A549 (cell line): ENCODE measurements around the gene TACC3. TPM values are rescaled to one million over a fixed set of nuclear protein-coding genes. Genes with fewer than 3 reads are reported as not detected.

Experiments
- ATAC-seq, 2 experiments: fragments of 200-7000 bp in 1 of 2; fragments of >200 bp in 1 of 2; cut with Nextera tagmentation in 1 of 2; cut with Tn5 transposase in 1 of 2; 3 replicates each; pipeline versions ENCODE4 v1.8.0 to v1.9.1; 2018 to 2020; ENCODE audit warnings: mild to moderate bottlenecking in 1 of 2, moderate library complexity in 1 of 2
- CTCF ChIA-PET: fragments of 300-600 bp; sonication (Branson Sonifier 250); formaldehyde crosslinking; extraction: SDS; loops from one replicate; lab custom pipeline; 2021; ENCODE audit warnings: antibody characterized with exemption, inconsistent platforms; lab: Yijun Ruan, JAX
- POLR2A ChIA-PET: fragments of 350-600 bp; formaldehyde crosslinking; extraction: SDS; loops from one replicate; lab custom pipeline; 2021; ENCODE audit warnings: antibody characterized with exemption, inconsistent platforms; lab: Yijun Ruan, JAX
- DNase-seq, 2 experiments: peaks; one replicate each; pipeline versions ENCODE4 v3.0.0 to v3.0.0-alpha.2; 2011 to 2016; ENCODE audit warnings: low read depth in 1 of 2, low spot score in 1 of 2
- FAIRE-seq: peaks from 2 replicates; lab custom pipeline; 2011; peaks lifted over from hg19 to GRCh38; lab: Jason Lieb, UNC
- H3K27ac ChIP-seq, 2 experiments: fragments of >200 bp; sonication (Bioruptor Twin); formaldehyde crosslinking; 3 replicates each; pipeline ENCODE4 v1.5.1; 2016 to 2017
- H3K4me1 ChIP-seq: fragments of >200 bp; sonication (Bioruptor Twin); formaldehyde crosslinking; 3 replicates; pipeline ENCODE4 v1.6.1; 2016
- H3K4me2 ChIP-seq: fragments of >200 bp; sonication (Bioruptor Twin); formaldehyde crosslinking; 3 replicates; pipeline ENCODE4 v1.6.1; 2016
- H3K4me3 ChIP-seq: fragments of >200 bp; sonication (Bioruptor Twin); formaldehyde crosslinking; 3 replicates; pipeline ENCODE4 v1.5.1; 2016
- H3K9me3 ChIP-seq: fragments of >200 bp; sonication (Bioruptor Twin); formaldehyde crosslinking; 3 replicates; pipeline ENCODE4 v1.6.1; 2016
- CBX2 ChIP-seq: fragments of 200-600 bp; sonication (generic); IDR thresholded peaks from 2 replicates; pipeline ENCODE4 v1.6.1; 2016; ENCODE audit warnings: low read depth, mild to moderate bottlenecking, borderline replicate concordance
- FOSL2 ChIP-seq, 2 experiments: fragments of 450-650 bp in 1 of 2; fragments of >200 bp in 1 of 2; sonication (Bioruptor Twin) in 1 of 2; formaldehyde crosslinking; IDR thresholded peaks; 2 replicates each; pipeline versions ENCODE4 v1.5.0 to v1.6.1; 2016 to 2020; ENCODE audit warnings: mild to moderate bottlenecking in 1 of 2, moderate library complexity in 1 of 2
- HDAC2 ChIP-seq: fragments of 200-600 bp; sonication (generic); IDR thresholded peaks from 2 replicates; pipeline ENCODE4 v1.6.1; 2016
- HEYL ChIP-seq: fragments of 250-450 bp; sonication (Bioruptor Pico); IDR thresholded peaks from 2 replicates; pipeline ENCODE4 v1.8.0; 2021; ENCODE audit warnings: mild to moderate bottlenecking, moderate library complexity
- HOXB13 ChIP-seq: fragments of 250-450 bp; sonication (Bioruptor Pico); IDR thresholded peaks from 2 replicates; pipeline ENCODE4 v1.5.0; 2020; ENCODE audit warnings: low read depth, mild to moderate bottlenecking, moderate library complexity
- HOXB5 ChIP-seq: fragments of 250-450 bp; sonication (Bioruptor Pico); IDR thresholded peaks from 2 replicates; pipeline ENCODE4 v1.5.0; 2020; ENCODE audit warnings: mild to moderate bottlenecking, moderate library complexity
- KDM5A ChIP-seq: fragments of 200-600 bp; sonication (generic); IDR thresholded peaks from 2 replicates; pipeline ENCODE4 v1.6.1; 2016; ENCODE audit warnings: antibody characterized with exemption, mild to moderate bottlenecking
- MAZ ChIP-seq: fragments of 150-350 bp; IDR thresholded peaks from 2 replicates; pipeline ENCODE4 v1.6.1; 2014; ENCODE audit warnings: antibody characterized with exemption, low read depth, low read length, borderline replicate concordance
- NR3C1 ChIP-seq: fragments of >200 bp; sonication (Bioruptor Twin); formaldehyde crosslinking; IDR thresholded peaks from 3 replicates; pipeline ENCODE4 v1.6.1; 2017
- RARB ChIP-seq: fragments of 250-450 bp; sonication (Bioruptor Pico); IDR thresholded peaks from 2 replicates; pipeline ENCODE4 v1.8.0; 2021; ENCODE audit warnings: mild to moderate bottlenecking, moderate library complexity
- RFX5 ChIP-seq: fragments of 450-650 bp; IDR thresholded peaks from 2 replicates; pipeline ENCODE4 v1.7.1; 2014; ENCODE audit warnings: antibody characterized with exemption, mild to moderate bottlenecking, moderate library complexity
- RNF2 ChIP-seq: fragments of 200-600 bp; sonication (generic); IDR thresholded peaks from 2 replicates; pipeline ENCODE4 v1.6.1; 2016; ENCODE audit warnings: low read depth, mild to moderate bottlenecking, antibody characterized with exemption, moderate library complexity, borderline replicate concordance
- TFCP2L1 ChIP-seq: fragments of 250-450 bp; sonication (Bioruptor Pico); IDR thresholded peaks from 2 replicates; pipeline ENCODE4 v1.5.0; 2021; ENCODE audit warnings: mild to moderate bottlenecking
- ZFP36 ChIP-seq: fragments of 450-650 bp; IDR thresholded peaks from 2 replicates; pipeline ENCODE4 v1.6.1; 2014; ENCODE audit warnings: borderline replicate concordance; ENCODE audit not compliant: partially characterized antibody
- ZSCAN20 ChIP-seq: fragments of 250-450 bp; sonication (Bioruptor Pico); IDR thresholded peaks from 2 replicates; pipeline ENCODE4 v1.8.0; 2022; ENCODE audit warnings: mild to moderate bottlenecking, moderate library complexity
- WGBS: methylation state at CpG from one replicate; pipeline ENCODE4 v1.1.6; 2017; ENCODE audit errors: missing lambda C conversion rate; 5-methylcytosine and 5-hydroxymethylcytosine counted together
- polyA plus RNA-seq, 4 experiments: library from polyadenylated mRNA; depleted of rRNA in 3 of 4; stranded (reverse); fragments of >200 nt; fragmentation: RNase III in 1 of 4; extraction: RNeasy Plus Mini Kit Qiagen cat#74134 plus additional on column Dnase treatment in 1 of 4; gene quantifications; 2 replicates in 3 of 4; 3 replicates in 1 of 4; pipeline ENCODE4 v1.2.3, GENCODE V29; 2011 to 2017
- TF ChIP-seq, protein P1 (sequence below): fragments of 200-600 bp; sonication (generic); IDR thresholded peaks from 2 replicates; pipeline ENCODE4 v1.6.1; 2016; ENCODE audit warnings: antibody characterized with exemption, mild to moderate bottlenecking, moderate library complexity
- TF ChIP-seq, protein P2 (sequence below): IDR thresholded peaks from 2 replicates; pipeline ENCODE4 v1.6.1; 2012
- TF ChIP-seq, protein P3 (sequence below): fragments of 250-450 bp; sonication (Bioruptor Pico); IDR thresholded peaks from 2 replicates; pipeline ENCODE4 v1.5.0; 2021; ENCODE audit warnings: mild to moderate bottlenecking, moderate library complexity, borderline replicate concordance

TACC3 gene
- polyA plus RNA-seq, 2 of the 4 experiments (the other 2 are of a cell fraction): 25.9 to 70.6 TPM

DNA sequence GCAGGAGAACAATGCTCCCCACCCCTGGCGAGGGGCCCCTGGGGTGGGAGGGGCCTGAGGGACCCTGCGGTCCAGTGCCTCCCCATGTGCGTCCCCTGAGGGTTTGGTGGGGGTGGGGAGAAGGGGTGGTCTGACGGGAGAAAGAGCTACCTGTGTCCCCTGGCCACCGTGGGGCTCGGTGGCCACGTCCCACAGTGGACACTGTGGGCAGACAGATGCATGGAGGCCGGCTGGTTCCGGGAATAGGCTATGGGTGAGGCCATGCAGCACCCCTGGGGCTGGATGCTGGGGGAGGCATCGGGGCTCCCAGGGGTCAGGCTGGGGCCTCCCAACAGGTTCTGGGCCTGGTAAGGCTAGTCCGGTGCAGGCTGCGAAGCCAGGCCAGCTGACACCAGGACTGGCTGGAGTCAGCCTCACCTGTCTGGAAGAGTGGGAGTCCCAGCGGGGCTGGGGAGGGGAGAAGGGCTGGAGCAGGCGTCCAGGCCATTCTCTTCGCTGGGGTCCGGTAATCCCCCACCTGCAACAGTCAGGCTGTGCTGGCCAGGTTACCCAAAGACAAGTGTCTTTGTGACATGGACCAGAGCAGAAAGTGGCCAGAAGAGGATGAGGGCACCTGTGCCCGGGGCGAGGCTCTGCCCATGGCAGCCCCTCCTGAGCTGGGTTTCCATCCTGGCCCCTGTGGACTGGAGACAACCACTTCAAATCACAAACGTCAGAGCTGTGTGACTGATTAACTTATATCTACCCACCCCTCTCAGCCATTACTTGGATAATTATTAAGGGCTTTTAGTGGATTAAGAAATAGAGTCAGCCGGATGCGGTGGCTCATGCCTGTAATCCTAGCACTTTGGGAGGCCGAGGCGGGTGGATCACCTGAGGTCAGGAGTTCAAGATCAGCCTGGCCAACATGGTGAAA, 35.8 kb upstream of the TACC3 start (continued):
- TF ChIP-seq, protein P1, sequence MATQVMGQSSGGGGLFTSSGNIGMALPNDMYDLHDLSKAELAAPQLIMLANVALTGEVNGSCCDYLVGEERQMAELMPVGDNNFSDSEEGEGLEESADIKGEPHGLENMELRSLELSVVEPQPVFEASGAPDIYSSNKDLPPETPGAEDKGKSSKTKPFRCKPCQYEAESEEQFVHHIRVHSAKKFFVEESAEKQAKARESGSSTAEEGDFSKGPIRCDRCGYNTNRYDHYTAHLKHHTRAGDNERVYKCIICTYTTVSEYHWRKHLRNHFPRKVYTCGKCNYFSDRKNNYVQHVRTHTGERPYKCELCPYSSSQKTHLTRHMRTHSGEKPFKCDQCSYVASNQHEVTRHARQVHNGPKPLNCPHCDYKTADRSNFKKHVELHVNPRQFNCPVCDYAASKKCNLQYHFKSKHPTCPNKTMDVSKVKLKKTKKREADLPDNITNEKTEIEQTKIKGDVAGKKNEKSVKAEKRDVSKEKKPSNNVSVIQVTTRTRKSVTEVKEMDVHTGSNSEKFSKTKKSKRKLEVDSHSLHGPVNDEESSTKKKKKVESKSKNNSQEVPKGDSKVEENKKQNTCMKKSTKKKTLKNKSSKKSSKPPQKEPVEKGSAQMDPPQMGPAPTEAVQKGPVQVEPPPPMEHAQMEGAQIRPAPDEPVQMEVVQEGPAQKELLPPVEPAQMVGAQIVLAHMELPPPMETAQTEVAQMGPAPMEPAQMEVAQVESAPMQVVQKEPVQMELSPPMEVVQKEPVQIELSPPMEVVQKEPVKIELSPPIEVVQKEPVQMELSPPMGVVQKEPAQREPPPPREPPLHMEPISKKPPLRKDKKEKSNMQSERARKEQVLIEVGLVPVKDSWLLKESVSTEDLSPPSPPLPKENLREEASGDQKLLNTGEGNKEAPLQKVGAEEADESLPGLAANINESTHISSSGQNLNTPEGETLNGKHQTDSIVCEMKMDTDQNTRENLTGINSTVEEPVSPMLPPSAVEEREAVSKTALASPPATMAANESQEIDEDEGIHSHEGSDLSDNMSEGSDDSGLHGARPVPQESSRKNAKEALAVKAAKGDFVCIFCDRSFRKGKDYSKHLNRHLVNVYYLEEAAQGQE: no peak
- TF ChIP-seq HEYL (CRISPR knock-in tag) (no peak), NR3C1 (no peak), FOSL2 (IDR thresholded peaks at IDR 0.05) (no peak), FOSL2 (CRISPR knock-in tag; IDR thresholded peaks at IDR 0.05) (no peak), HDAC2 (no peak)

DNA sequence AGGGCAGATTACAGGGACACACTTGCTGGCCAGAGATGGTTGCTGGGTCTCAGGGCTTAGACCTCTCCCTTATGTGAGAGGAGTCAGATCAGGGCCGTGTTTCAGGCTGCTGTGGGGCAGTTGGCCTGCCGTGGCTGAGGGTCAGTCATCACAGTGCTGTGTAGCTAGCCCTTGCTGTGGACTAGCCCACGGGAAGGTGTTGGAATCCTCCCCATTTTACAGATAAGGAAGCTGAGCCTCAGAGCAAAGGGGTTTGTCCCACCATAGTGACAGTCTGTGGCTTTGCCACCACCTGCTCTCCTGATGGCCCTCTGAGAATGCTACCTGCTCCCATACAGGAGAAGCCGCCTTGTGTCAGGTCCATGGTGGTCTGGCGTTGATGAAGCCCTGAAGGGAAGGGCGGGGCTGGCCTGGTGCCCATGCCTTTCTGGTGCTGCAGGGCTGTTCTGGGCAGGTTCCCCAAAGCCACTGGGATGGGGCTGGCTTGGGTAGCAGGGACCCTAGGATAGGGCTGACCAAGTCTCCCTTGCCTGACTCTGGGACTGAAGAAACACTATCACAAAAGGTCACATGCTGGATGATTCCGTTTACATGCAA, 34.8 kb upstream of the TACC3 start:
- POLR2A ChIA-PET: no interaction called here
- Histone ChIP-seq H3K4me3 (no peak overlapping the region), H3K4me2 (no peak overlapping the region), H3K27ac (no peak overlapping the region), H3K4me1 (peaks cover 10% of the 10 kb centered on the region; the same call in 1 of the 3 replicates), H3K9me3 (no peaks in the 10 kb centered on the region)
- FAIRE-seq (no peak), ATAC-seq (peak in 1 of 2 experiments; percentile 13; a peak in 2 of 6 replicates), DNase-seq (no peak)
- CTCF ChIA-PET: interaction anchor here (0.8 kb wide), 1 partner anchor 44 kb away, joined by 3 read pairs; no protein-coding TSS in a partner anchor
- TF ChIP-seq HOXB13 (CRISPR knock-in tag): no peak
- TF ChIP-seq TFCP2L1 (CRISPR knock-in tag): no peak
- TF ChIP-seq, protein P2, sequence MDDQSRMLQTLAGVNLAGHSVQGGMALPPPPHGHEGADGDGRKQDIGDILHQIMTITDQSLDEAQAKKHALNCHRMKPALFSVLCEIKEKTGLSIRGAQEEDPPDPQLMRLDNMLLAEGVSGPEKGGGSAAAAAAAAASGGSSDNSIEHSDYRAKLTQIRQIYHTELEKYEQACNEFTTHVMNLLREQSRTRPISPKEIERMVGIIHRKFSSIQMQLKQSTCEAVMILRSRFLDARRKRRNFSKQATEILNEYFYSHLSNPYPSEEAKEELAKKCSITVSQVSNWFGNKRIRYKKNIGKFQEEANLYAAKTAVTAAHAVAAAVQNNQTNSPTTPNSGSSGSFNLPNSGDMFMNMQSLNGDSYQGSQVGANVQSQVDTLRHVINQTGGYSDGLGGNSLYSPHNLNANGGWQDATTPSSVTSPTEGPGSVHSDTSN: no peak
- TF ChIP-seq MAZ: no peak
- no peak for TF ChIP-seq KDM5A
- TF ChIP-seq CBX2: no peak
- no peak for TF ChIP-seq RNF2
- TF ChIP-seq HDAC2: no peak
- TF ChIP-seq ZSCAN20 (CRISPR knock-in tag): no peak
- no peak for TF ChIP-seq HOXB5
- TF ChIP-seq NR3C1: no peak
- TF ChIP-seq HEYL (CRISPR knock-in tag): no peak
- TF ChIP-seq, protein P3, sequence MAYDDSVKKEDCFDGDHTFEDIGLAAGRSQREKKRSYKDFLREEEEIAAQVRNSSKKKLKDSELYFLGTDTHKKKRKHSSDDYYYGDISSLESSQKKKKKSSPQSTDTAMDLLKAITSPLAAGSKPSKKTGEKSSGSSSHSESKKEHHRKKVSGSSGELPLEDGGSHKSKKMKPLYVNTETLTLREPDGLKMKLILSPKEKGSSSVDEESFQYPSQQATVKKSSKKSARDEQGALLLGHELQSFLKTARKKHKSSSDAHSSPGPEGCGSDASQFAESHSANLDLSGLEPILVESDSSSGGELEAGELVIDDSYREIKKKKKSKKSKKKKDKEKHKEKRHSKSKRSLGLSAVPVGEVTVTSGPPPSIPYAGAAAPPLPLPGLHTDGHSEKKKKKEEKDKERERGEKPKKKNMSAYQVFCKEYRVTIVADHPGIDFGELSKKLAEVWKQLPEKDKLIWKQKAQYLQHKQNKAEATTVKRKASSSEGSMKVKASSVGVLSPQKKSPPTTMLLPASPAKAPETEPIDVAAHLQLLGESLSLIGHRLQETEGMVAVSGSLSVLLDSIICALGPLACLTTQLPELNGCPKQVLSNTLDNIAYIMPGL (CRISPR knock-in tag): no peak
- TF ChIP-seq RFX5: no peak
- no peak for TF ChIP-seq RARB (CRISPR knock-in tag)
- TF ChIP-seq, protein P1: no peak
- TF ChIP-seq ZFP36: no peak
- 55% methylated on average over 3 of the region's 7 CpGs for WGBS
